Right atrium auricular region (tissue), 2 donors: Measurements from ENCODE around the gene CAST. TPM values are rescaled to one million over a fixed set of nuclear protein-coding genes. Genes with fewer than 3 reads are reported as not detected.

Source experiments
- DNase-seq: peaks from one replicate; pipeline ENCODE4 v3.0.0-alpha.2; 2019; ENCODE audit warnings: low spot score
- H3K27ac ChIP-seq, 2 donors: fragments of 200-600 bp; sonication (generic); 1 replicate in 1 of 2; 2 replicates in 1 of 2; pipeline ENCODE4 v1.5.1; 2016 to 2019
- H3K27me3 ChIP-seq, 2 donors: fragments of 200-600 bp; sonication (generic); one replicate each; pipeline versions ENCODE4 v1.5.1 to v1.6.0; 2017 to 2019
- H3K36me3 ChIP-seq: fragments of 200-600 bp; sonication (generic); one replicate; pipeline ENCODE4 v1.5.1; 2016
- H3K4me1 ChIP-seq, 2 donors: fragments of 200-600 bp; sonication (generic); one replicate each; pipeline versions ENCODE4 v1.5.1 to v1.6.0; 2017 to 2019
- H3K4me3 ChIP-seq, 2 donors: fragments of 200-600 bp; sonication (generic); 1 replicate in 1 of 2; 2 replicates in 1 of 2; pipeline ENCODE4 v1.5.1; 2017 to 2019; ENCODE audit warnings: mild to moderate bottlenecking in 1 of 2, moderate library complexity in 1 of 2
- H3K9me3 ChIP-seq, 2 donors: fragments of 200-600 bp; sonication (generic); one replicate each; pipeline ENCODE4 v1.5.1; 2019
- total RNA-seq, 2 donors: library from RNA; depleted of rRNA; stranded (reverse); fragments of >200 nt; gene quantifications; one replicate each; pipeline ENCODE4 v1.1.0, GENCODE V29; 2016
- TF ChIP-seq, protein P1 (sequence below), 2 donors: fragments of 200-600 bp; sonication (generic); IDR thresholded peaks; one replicate each; pipeline ENCODE4 v1.5.1; 2019; ENCODE audit warnings: antibody characterized with exemption in 2 of 2

The CAST gene
- total RNA-seq, 2 donors from 2014 or later: 439 to 631 TPM

DNA sequence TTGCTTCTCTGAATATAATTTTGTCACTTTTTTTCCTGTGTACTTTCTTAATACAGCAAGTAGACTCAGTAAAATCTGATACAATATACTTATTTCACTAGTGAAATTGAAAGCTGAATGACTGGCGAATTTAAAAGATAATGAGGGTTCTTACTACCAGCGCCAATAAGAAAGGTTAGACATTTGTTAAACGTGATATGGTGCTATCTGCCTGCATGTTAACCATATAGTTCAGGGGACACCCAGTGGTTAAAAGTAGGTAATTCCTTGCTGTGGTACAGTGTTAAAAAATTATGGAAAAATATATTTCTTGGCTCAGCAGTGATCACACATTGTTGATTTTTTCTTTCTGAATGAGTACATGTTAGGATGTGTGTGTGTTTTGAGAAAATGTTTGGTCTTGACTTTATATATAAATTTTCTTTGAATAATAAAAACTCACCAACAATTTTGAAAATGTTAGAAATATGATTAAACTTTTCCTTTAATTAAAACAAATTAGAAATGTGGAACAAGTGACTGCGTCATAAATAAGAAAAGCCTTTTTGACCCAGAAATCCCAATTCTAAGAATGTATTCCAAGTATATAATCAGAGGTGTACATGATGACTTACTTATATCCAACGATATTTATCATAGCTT lies 25.8 kb downstream of the CAST start:
- H3K36me3 ChIP-seq: peaks cover 7% of the 10 kb centered on the region
- no peak for DNase-seq
- no peaks in the 10 kb centered on the region for H3K27me3 ChIP-seq
- no peak overlapping the region for H3K4me3 ChIP-seq
- H3K9me3 ChIP-seq: no peaks in the 10 kb centered on the region
- H3K27ac ChIP-seq: no peak overlapping the region
- TF ChIP-seq, protein P1, sequence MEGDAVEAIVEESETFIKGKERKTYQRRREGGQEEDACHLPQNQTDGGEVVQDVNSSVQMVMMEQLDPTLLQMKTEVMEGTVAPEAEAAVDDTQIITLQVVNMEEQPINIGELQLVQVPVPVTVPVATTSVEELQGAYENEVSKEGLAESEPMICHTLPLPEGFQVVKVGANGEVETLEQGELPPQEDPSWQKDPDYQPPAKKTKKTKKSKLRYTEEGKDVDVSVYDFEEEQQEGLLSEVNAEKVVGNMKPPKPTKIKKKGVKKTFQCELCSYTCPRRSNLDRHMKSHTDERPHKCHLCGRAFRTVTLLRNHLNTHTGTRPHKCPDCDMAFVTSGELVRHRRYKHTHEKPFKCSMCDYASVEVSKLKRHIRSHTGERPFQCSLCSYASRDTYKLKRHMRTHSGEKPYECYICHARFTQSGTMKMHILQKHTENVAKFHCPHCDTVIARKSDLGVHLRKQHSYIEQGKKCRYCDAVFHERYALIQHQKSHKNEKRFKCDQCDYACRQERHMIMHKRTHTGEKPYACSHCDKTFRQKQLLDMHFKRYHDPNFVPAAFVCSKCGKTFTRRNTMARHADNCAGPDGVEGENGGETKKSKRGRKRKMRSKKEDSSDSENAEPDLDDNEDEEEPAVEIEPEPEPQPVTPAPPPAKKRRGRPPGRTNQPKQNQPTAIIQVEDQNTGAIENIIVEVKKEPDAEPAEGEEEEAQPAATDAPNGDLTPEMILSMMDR (IDR thresholded peaks at IDR 0.05): peak; percentile 26 to 62
- peaks cover 0 to 20% of the 10 kb centered on the region in 2 donors for H3K4me1 ChIP-seq

DNA sequence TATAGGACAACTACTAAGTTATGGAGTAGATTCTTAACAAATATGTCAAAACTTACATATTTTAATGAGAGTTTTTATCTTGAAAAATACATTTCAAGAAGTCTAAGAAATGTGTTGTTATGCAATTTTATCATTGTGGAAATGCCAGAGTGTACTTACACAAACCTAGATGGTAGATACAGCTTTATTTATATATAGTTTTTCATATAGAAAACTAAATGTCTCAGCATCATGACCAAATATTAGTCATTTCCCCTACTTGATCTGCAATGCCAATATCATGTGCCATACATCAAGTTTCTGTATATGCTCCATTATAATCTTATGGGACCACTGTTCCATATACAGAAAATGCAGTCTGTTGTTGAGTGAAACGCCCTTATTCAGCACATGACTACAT lies 28.7 kb downstream of the CAST start:
- peaks cover 0 to 20% of the 10 kb centered on the region in 2 donors for H3K4me1 ChIP-seq

DNA sequence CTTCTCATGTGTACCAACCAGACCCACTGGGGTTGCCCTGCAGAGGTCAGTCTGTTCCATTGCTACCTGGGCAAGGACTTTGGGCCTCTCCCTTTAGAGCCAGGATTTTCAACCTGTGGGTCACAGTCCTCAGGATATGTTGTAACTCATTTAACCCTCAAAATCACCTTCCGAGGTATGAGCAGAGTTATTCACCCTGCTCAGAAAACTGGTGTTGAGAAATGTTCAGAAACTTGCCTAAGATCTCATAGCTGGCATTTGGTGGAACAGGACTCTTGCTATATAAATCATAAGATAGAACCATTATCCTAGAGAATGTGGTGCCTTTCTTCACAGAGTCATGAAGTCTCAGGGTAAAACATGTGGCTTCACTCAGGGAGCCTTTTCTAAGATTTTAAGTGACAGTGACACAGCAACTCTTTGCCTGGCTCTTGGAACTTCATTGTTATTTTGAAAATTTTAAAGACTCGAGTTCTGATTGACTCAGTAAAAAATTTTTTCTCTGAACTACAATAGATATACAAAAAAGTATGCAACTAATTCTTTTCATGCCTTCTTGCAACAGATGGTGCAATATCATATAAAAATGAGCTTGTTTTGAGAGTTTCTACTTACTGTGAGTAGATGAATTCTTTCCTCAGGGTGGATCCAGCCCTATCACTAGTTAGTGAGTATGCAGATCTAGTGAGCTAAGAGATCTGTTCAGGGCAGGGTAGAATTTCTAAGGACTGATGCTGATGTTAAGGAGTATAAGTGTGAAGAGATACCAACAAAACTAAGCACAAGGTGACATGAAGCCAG lies 29.5 kb downstream of the CAST start:
- no peaks in the 10 kb centered on the region for H3K9me3 ChIP-seq
- H3K4me3 ChIP-seq: no peak overlapping the region
- no peaks in the 10 kb centered on the region for H3K27me3 ChIP-seq
- no peak overlapping the region for H3K27ac ChIP-seq
- H3K4me1 ChIP-seq: peaks cover 0 to 19% of the 10 kb centered on the region in 2 donors
- no peak for DNase-seq
- H3K36me3 ChIP-seq: peaks cover 11% of the 10 kb centered on the region
- TF ChIP-seq, protein P1 (IDR thresholded peaks at IDR 0.05): no peak

More for the DNA sequence above, 28.7 kb downstream of the CAST start:
- H3K27me3 ChIP-seq: no peaks in the 10 kb centered on the region
- H3K27ac ChIP-seq: no peak overlapping the region
- no peak for DNase-seq
- peaks cover 6% of the 10 kb centered on the region for H3K36me3 ChIP-seq
- H3K9me3 ChIP-seq: no peaks in the 10 kb centered on the region
- TF ChIP-seq, protein P1 (IDR thresholded peaks at IDR 0.05): no peak
- no peak overlapping the region for H3K4me3 ChIP-seq

DNA sequence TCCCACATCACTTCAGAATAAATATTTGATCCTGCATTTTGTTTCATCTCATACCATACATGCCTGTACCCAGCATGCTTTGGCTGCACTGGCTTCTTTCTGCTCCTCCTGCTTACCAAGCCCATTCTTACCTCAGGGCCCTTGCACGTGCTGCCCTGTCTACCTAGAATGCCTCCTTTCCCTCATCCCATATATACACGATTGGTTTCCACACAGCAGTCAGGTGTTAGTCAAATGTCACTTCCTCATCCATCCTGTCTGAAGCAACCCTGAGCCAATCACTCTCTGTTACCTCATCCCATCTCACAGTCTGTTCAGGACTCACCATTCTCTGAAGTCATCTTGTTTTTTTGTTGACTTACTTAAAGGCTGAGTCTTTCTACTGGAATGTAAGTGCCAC lies 30.3 kb downstream of the CAST start:
- H3K27me3 ChIP-seq: no peaks in the 10 kb centered on the region
- TF ChIP-seq, protein P1 (IDR thresholded peaks at IDR 0.05): no peak
- no peak for DNase-seq
- H3K9me3 ChIP-seq: no peaks in the 10 kb centered on the region
- H3K4me1 ChIP-seq: peaks cover 0 to 17% of the 10 kb centered on the region in 2 donors
- H3K36me3 ChIP-seq: peaks cover 18% of the 10 kb centered on the region
- no peak overlapping the region for H3K4me3 ChIP-seq
- H3K27ac ChIP-seq: no peak overlapping the region

DNA sequence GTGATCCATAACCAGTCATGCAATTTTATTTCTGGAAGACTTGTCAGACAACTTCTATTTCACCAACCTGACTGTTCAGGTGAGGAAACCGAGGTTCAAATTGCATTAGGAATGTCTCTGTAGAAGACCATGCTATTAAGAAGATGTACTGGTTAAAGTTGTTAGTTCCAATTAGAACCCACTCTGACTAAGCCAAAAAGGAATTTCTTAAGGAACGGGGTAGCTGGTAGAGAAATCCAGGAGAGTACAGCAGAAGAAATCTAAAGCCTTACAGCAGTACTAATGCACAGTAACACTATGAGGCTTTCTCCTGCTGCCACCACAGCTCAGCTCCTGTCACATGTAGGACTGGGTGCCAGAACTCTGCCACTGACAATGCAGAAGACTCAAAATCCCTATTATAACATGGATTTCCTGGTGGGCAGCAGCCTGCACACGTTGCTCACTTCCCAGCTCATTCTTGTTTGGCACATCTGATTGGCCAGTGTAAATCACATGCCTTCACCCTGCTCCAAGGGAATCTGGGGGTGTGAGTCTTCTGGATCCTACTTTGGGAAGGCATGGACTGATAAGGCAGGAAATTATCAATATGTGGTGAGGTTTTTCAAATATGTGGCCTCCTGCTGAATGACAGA lies 37.1 kb downstream of the CAST start:
- Histone ChIP-seq H3K4me1 (peaks cover 0 to 38% of the 10 kb centered on the region in 2 donors), H3K36me3 (peaks cover 27% of the 10 kb centered on the region), H3K27me3 (no peaks in the 10 kb centered on the region), H3K9me3 (no peaks in the 10 kb centered on the region), H3K4me3 (no peak overlapping the region), H3K27ac (peak overlapping the region; percentile 97 to 98)
- TF ChIP-seq, protein P1 (IDR thresholded peaks at IDR 0.05): no peak
- no peak for DNase-seq
